ENCODE data around the gene ATF6B. TPM values are rescaled to one million over a fixed set of nuclear protein-coding genes. Genes with fewer than 3 reads are reported as not detected.

Gene ATF6B
- total RNA-seq, 1 donor = 27.5 TPM

DNA sequence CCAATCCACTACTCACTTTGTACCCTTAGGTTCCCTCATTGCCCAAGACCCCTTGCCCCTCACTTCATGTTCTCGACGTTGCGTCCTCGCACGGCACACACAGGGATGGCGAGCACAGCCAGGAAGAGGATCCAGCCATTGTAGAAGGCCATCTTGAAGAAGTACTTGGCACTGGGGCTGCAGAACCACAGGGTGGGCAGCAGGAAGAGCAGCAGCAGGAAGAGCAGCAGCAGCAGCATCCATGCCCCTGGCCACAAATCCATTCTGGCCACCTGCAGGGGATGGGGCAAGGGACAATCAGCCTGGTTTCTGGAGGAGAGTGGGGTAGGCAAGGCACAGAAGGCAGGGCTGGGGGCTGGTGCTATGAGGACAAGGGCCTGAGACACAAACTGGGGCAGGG lies 43.2 kb upstream of the ATF6B start:
- H3K36me3 ChIP-seq (ENCODE audit: insufficient read depth, low read length) = peaks cover 30% of the 10 kb centered on the region
- H3K4me1 ChIP-seq (ENCODE audit: insufficient read depth, low read length) = peaks cover 18% of the 10 kb centered on the region

DNA sequence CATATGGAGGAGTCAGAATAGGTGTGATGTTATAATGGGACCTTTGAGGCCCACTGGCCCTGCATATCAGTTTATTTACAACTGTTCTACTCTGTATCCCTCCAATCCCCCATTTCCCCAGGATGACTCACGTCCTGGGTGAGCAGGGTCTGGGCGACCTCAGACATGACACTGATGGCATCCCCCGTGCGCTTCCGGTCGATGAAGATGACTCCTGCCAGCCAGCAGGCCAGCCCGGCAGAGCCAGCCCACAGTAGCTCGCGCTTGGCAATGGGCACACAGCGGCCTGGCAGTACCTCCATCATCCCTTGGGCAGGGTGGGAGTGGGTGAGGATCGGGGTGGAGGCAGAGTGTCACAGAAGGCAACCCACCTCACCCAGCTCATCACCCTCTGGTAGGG lies 42.2 kb upstream of the ATF6B start:
- Histone ChIP-seq H3K27ac (ENCODE audit: low read depth, low read length) (no peak overlapping the region), H3K4me2 (ENCODE audit: insufficient read depth, low read length) (no peak overlapping the region), H2AFZ (ENCODE audit: low read length) (no peak overlapping the region), H3K4me1 (ENCODE audit: insufficient read depth, low read length) (peaks cover 15% of the 10 kb centered on the region), H3K9me3 (ENCODE audit: low read depth, low read length) (no peaks in the 10 kb centered on the region), H4K20me1 (ENCODE audit: insufficient read depth, low read length) (peaks cover 2% of the 10 kb centered on the region), H3K79me2 (ENCODE audit: insufficient read depth, low read length) (peaks cover 34% of the 10 kb centered on the region), H3K27me3 (ENCODE audit: insufficient read depth, low read length) (no peaks in the 10 kb centered on the region), H3K36me3 (ENCODE audit: insufficient read depth, low read length) (peaks cover 36% of the 10 kb centered on the region), H3K4me3 (ENCODE audit: insufficient read depth, low read length) (no peak overlapping the region)
- peak; percentile 77 for DNase-seq (ENCODE audit: insufficient read length, low spot score, missing footprints)
- TF ChIP-seq, protein P1, sequence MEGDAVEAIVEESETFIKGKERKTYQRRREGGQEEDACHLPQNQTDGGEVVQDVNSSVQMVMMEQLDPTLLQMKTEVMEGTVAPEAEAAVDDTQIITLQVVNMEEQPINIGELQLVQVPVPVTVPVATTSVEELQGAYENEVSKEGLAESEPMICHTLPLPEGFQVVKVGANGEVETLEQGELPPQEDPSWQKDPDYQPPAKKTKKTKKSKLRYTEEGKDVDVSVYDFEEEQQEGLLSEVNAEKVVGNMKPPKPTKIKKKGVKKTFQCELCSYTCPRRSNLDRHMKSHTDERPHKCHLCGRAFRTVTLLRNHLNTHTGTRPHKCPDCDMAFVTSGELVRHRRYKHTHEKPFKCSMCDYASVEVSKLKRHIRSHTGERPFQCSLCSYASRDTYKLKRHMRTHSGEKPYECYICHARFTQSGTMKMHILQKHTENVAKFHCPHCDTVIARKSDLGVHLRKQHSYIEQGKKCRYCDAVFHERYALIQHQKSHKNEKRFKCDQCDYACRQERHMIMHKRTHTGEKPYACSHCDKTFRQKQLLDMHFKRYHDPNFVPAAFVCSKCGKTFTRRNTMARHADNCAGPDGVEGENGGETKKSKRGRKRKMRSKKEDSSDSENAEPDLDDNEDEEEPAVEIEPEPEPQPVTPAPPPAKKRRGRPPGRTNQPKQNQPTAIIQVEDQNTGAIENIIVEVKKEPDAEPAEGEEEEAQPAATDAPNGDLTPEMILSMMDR (IDR thresholded peaks at IDR 0.05; ENCODE audit: extremely low read depth, low read depth, low read length) = no peak

More for the DNA sequence above, 43.2 kb upstream of the ATF6B start:
- Histone ChIP-seq H3K79me2 (ENCODE audit: insufficient read depth, low read length) (peaks cover 40% of the 10 kb centered on the region), H3K4me2 (ENCODE audit: insufficient read depth, low read length) (no peak overlapping the region), H3K4me3 (ENCODE audit: insufficient read depth, low read length) (no peak overlapping the region), H3K9me3 (ENCODE audit: low read depth, low read length) (no peaks in the 10 kb centered on the region), H4K20me1 (ENCODE audit: insufficient read depth, low read length) (peaks cover 2% of the 10 kb centered on the region), H3K27ac (ENCODE audit: low read depth, low read length) (no peak overlapping the region), H3K27me3 (ENCODE audit: insufficient read depth, low read length) (no peaks in the 10 kb centered on the region), H2AFZ (ENCODE audit: low read length) (no peak overlapping the region)
- TF ChIP-seq, protein P1 (IDR thresholded peaks at IDR 0.05; ENCODE audit: extremely low read depth, low read depth, low read length) = no peak
- no peak for DNase-seq (ENCODE audit: insufficient read length, low spot score, missing footprints)

DNA sequence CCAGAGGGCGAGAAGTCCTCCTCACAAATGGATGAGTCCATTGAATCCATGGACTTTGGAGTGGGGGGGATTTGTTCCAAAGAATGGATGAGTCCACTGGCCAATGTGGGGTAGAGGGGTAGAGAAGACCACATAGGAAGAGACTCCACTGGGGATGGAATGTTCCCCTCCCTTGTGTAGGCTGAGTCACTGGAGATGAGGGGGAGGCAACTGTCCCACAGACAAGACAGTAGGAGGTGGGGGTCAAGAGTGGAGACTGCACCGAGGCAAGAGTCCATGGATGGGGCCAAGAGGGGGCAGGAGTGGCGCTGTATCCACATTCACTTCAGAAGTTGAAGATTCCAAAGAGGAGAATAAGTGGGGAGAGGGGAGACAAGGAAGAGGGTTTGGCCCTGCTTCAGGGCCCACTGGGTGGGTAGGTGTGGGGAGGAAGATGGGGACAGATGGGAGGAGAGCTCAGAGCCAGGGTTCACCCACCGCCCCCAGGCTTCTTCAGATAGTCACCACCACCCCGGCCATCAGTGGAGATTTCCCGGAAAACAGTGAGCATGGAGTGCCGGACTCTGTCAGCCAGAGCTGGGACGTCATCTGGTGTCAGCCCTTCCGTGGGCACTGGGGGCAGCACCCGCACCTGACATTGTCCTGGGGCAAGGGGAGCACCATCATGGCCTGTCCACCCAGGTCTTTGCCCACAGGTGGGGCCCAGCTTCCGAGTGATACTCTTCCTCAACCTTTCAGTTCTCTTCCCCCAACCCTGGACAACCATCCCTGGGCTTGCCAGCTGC lies 41.0 kb upstream of the ATF6B start:
- no peak overlapping the region for H3K27ac ChIP-seq (ENCODE audit: low read depth, low read length)
- H3K79me2 ChIP-seq (ENCODE audit: insufficient read depth, low read length) = peaks cover 21% of the 10 kb centered on the region
- peaks cover 2% of the 10 kb centered on the region for H4K20me1 ChIP-seq (ENCODE audit: insufficient read depth, low read length)
- H2AFZ ChIP-seq (ENCODE audit: low read length) = no peak overlapping the region
- no peak overlapping the region for H3K4me3 ChIP-seq (ENCODE audit: insufficient read depth, low read length)
- no peaks in the 10 kb centered on the region for H3K27me3 ChIP-seq (ENCODE audit: insufficient read depth, low read length)
- TF ChIP-seq, protein P1 (IDR thresholded peaks at IDR 0.05; ENCODE audit: extremely low read depth, low read depth, low read length) = no peak
- no peaks in the 10 kb centered on the region for H3K9me3 ChIP-seq (ENCODE audit: low read depth, low read length)
- peaks cover 6% of the 10 kb centered on the region for H3K4me1 ChIP-seq (ENCODE audit: insufficient read depth, low read length)
- H3K4me2 ChIP-seq (ENCODE audit: insufficient read depth, low read length) = no peak overlapping the region
- peaks cover 36% of the 10 kb centered on the region for H3K36me3 ChIP-seq (ENCODE audit: insufficient read depth, low read length)
- peak; percentile 88 for DNase-seq (ENCODE audit: insufficient read length, low spot score, missing footprints)

DNA sequence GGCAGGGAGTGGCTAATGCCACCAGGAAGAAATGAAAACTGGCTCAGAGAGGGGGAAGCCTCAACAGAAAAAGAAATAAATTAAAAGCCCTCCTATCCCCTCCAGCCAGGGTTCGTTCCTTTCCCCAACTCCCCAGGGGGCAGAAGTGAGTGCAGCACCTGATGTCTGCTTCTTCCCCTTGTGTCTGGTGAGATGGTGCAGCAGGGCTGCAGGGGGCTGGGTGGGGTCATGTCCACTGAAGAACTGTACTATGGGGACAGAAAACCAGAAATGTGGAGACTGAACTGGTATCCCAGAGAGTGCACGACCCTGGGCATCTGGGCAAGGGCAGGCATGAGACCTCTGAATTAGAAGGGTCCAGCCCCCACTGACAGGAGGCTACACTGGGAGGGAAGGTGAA lies 40.3 kb upstream of the ATF6B start:
- H3K27ac ChIP-seq (ENCODE audit: low read depth, low read length) = no peak overlapping the region

More for the DNA sequence above, 40.3 kb upstream of the ATF6B start:
- peaks cover 6% of the 10 kb centered on the region for H3K4me1 ChIP-seq (ENCODE audit: insufficient read depth, low read length)
- H3K27me3 ChIP-seq (ENCODE audit: insufficient read depth, low read length) = no peaks in the 10 kb centered on the region
- H4K20me1 ChIP-seq (ENCODE audit: insufficient read depth, low read length) = peaks cover 2% of the 10 kb centered on the region
- DNase-seq (ENCODE audit: insufficient read length, low spot score, missing footprints) = no peak
- TF ChIP-seq, protein P1 (IDR thresholded peaks at IDR 0.05; ENCODE audit: extremely low read depth, low read depth, low read length) = no peak
- H2AFZ ChIP-seq (ENCODE audit: low read length) = no peak overlapping the region
- H3K9me3 ChIP-seq (ENCODE audit: low read depth, low read length) = no peaks in the 10 kb centered on the region
- peaks cover 14% of the 10 kb centered on the region for H3K79me2 ChIP-seq (ENCODE audit: insufficient read depth, low read length)
- H3K4me2 ChIP-seq (ENCODE audit: insufficient read depth, low read length) = no peak overlapping the region
- H3K36me3 ChIP-seq (ENCODE audit: insufficient read depth, low read length) = peaks cover 36% of the 10 kb centered on the region
- no peak overlapping the region for H3K4me3 ChIP-seq (ENCODE audit: insufficient read depth, low read length)
